ENCODE measurements around the gene TSN.
"Not testable (repeated sequence)": the region's sequence is repeated elsewhere in the genome, so short reads cannot be mapped to it uniquely, and the experiment has no call there.

Gene TSN

GRCh38 chr2:121755237-121756111, at the start of gene TSN:
Gene TSN (plus strand): TSS chr2:121755651. CDS start chr2:121755780, 129 bp downstream.
- DNase-seq (ENCODE audit: low spot score): peak; percentile 97

- no peak for DNase-seq (ENCODE audit: low spot score)
Measured at GRCh38 chr2:121705958-121706357, 49.5 kb upstream of the TSN start.

DNA sequence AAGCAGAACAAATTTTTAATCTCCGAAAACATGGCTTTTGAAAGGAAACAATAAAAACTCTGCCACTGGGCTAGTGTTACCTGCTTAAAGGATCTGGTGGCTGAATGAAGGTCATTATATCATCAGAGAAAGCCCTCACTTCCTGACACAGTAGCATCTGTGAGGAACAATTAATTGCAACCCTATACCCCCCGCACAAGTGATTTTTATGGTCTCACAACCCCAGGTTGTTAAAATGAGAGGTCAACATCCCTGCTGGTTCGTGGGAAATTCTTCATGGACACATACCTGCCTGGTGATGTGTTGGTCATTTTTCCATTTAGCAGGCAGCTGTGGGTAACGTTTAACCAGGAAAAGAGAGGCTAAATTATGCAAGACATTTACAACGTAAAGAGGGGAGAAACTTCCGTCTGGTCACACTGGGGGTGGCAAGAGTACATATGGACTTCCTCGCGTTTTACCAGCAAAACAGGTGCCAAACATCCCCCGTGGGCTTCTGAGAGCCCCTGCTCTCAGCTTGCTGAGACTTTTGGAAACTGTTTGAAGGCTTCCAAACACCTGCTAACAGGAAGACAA, 48.0 kb upstream of the TSN start:
- no peak for DNase-seq (ENCODE audit: low spot score)

GRCh38 chr2:121707920-121708361, 47.5 kb upstream of the TSN start:
- DNase-seq (ENCODE audit: low spot score): no peak

GRCh38 chr2:121709776-121710469, 45.5 kb upstream of the TSN start:
- no peak for DNase-seq (ENCODE audit: low spot score)

- no peak for DNase-seq (ENCODE audit: low spot score)
Measured at GRCh38 chr2:121710470-121711170, 44.8 kb upstream of the TSN start.

DNA sequence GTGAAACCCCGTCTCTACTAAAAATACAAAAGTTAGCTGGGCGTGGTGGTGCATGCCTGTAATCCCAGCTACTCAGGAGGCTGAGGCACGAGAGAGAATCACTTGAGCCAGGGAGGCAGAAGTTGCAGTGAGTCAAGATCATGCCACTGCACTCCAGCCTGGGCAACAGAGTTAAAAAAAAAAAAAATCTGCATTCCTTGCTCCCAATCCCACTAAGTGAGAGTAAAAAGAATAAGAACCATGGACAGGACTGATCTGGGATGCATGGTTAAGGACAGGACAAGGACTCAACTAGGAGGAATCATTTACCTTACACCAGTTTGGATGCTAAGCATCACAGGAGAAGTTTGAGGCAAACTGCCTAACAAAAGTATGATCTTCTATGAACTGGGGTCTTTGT, 44.0 kb upstream of the TSN start:
- DNase-seq (ENCODE audit: low spot score): not testable (repeated sequence)

DNA sequence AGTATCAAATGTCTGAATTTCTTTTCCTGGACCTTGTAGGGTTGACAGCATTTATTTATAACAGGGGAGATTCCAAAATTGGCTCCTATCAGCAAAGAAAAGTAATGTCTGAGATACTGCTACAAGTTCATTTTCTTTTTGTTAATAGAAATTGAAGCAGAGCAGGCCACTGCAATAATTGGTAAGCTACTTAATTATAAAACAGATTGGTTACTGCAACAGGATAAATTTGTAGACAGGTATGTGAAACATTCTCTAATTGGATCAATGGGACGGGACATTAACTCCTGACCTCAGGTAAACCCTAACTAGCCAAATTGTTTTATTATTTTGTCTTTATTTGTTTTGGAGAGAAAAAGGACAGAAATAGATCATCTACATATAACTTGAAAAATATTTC, 39.3 kb upstream of the TSN start:
- no peak for DNase-seq (ENCODE audit: low spot score)

DNA sequence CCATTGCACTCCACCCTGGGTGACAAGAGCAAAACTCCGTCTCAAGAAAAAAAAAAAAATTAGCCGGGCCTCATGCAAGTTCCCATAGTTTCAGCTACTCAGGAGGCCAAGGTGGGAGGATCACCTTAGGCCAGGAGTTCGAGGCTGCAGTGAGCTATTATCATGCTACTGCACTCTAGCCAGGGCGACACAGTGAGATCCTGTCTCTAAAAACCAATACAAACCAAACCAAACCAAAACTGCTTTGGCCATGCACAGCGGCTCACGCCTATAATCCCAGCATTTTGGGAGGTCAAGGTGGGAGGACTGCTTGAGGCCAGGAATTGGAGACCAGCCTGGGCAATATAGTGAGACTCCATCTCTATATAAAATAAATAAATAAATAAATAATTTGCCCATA, 37.9 kb upstream of the TSN start:
- no peak for DNase-seq (ENCODE audit: low spot score)

- no peak for DNase-seq (ENCODE audit: low spot score)
Measured at GRCh38 chr2:121721926-121722325, 33.5 kb upstream of the TSN start.

GRCh38 chr2:121722479-121722878, 33.0 kb upstream of the TSN start:
- no peak for DNase-seq (ENCODE audit: low spot score)

GRCh38 chr2:121723316-121723715, 32.1 kb upstream of the TSN start:
- no peak for DNase-seq (ENCODE audit: low spot score)

- no peak for DNase-seq (ENCODE audit: low spot score)
Measured at GRCh38 chr2:121727332-121727731, 28.1 kb upstream of the TSN start.

DNA sequence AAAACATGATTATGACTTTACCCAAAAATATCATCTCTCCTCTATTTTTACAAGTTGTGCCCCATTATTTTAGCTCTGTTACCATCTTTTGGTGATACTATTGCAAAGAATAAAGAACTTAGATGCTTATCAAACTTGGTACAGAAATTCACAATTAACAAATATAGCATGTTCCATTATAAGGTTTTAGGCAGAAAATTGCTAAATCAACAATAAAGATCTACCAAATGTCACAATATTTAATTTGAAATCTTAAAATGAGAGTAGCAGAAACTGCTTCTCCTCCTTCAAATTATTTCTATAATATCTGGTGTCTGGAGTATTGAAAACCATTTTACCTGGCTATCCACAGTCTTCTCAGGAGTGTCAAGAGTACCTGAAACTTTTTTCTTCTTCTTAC, 27.5 kb upstream of the TSN start:
- DNase-seq (ENCODE audit: low spot score): no peak

- no peak for DNase-seq (ENCODE audit: low spot score)
Measured at GRCh38 chr2:121731366-121731765, 24.1 kb upstream of the TSN start.

DNA sequence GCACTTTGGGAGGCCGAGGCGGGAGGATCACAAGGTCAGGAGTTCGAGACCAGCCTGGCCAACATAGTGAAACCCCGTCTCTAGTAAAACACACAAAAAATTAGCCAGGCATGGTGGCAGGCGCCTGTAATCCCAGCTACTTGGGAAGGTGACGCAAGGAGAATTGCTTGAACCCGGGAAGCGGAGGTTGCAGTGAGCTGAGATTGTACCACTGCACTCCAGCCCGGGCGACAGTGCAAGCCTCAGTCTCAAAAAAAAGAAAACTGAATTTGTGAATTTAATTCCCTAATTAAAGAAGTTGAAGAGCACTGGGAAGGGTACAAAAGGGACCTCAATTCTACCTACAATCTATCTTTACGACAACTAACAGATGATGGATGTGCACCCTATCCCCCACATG, 20.9 kb upstream of the TSN start:
- DNase-seq (ENCODE audit: low spot score): not testable (repeated sequence)

GRCh38 chr2:121735518-121736074, 19.9 kb upstream of the TSN start:
- peak; percentile 17 for DNase-seq (ENCODE audit: low spot score)

- peak; percentile 22 for DNase-seq (ENCODE audit: low spot score)
Measured at GRCh38 chr2:121736140-121736461, 19.4 kb upstream of the TSN start.

DNA sequence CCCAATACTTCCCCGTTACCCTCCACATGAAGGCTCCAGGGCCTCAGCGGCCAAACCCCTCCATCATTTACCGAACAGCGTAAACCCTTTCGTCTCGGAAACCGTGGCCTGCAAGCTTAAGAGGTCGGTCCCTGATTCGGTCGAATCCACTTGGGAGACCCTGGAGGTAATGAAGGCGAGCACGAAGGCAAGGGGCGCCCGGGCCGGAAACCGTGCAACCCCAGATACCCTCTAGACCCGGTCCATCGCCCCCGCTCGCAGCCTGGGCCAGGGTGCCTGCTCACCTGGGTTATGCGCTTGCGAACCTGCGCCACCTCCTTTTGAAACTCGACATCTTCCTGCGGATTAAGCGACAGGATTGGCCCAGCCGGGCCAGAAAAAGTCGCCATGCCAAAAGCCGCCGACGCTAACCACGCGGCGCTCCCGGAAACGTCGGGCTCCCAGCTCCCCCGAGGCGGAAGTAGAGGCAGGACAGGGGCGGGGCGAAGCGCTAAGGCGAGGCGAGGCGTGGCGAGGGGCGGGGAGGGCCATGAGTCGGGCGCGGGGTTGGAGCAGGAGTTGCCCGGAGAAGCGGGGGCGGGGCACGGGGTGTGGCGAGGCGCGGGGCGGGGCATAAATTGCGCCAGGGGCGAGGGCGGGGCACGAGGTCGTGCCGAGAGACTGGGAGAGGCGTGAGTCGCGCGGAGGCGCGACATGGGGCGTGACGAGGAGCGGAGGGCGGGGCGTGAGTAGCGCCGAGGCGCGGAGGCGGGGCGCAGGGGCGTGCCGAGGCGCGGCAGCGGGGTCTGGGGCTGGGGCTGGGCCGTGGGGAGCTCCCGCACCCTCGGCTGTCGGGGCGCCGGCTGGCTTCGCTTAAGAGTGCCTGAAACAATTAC, 18.8 kb upstream of the TSN start, which contains the start of gene NIFK:
TSS of gene NIFK (minus strand) at position 414 of the 875 bp plus-strand sequence. CDS start at position 389, 25 bp downstream.
- DNase-seq (ENCODE audit: low spot score): peak; percentile 100

GRCh38 chr2:121740973-121741372, 14.5 kb upstream of the TSN start:
- DNase-seq (ENCODE audit: low spot score): no peak

- DNase-seq (ENCODE audit: low spot score): no peak
Measured at GRCh38 chr2:121741450-121741849, 14.0 kb upstream of the TSN start.

Measured in CD4-positive, alpha-beta T cell treated with Interleukin-15 for 4 hours (primary cell).